Measurements from ENCODE around the gene COL1A1.

DNA sequence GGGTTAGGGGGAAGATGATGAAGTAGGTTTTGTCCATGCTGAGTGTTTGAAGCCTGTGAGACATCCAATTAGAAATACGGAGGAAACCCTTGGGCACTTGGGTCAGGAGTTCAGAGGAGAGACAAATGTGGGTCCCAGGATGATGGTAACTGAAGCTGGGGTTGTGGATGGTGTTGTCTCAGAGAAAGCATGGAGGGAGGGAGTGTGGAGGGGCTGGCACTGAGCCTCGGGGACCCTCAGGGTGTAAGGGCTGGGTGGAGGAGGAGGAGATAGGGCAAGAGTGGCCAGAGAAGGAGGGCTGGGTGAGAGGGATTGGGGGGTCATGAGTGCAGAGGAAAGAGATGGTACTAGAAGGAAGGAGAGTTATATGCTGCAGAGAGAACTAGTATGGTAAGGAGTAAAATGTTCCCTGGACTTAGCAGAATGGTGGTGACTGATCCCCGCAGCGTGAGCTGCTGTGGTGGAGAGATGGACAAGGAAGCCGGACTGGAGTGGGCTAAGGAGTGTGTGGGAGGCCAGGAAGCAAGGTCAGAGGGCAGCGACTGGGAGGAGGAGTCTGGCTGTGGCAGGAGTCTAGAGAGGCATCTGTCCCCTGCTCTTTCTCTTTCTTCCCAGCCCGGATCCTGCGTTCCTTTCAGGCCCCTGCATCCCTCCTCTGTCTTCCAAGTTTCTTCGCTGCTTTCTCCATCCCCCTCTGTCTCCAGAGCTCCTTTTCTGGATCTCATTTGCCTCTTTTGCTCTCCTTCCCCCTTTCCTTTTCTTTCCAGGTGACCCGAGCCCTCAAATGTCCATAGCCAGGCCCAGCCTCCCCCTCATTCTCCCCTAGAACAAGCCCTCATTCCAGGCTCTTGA lies 3.9 kb upstream of the COL1A1 start:
- peak; percentile 47; the same call in 1 of the 2 replicates for TF ChIP-seq POLR2AphosphoS5 (IDR thresholded peaks at IDR 0.05; ENCODE audit: low read depth, low read length)
- TF ChIP-seq, protein P1, sequence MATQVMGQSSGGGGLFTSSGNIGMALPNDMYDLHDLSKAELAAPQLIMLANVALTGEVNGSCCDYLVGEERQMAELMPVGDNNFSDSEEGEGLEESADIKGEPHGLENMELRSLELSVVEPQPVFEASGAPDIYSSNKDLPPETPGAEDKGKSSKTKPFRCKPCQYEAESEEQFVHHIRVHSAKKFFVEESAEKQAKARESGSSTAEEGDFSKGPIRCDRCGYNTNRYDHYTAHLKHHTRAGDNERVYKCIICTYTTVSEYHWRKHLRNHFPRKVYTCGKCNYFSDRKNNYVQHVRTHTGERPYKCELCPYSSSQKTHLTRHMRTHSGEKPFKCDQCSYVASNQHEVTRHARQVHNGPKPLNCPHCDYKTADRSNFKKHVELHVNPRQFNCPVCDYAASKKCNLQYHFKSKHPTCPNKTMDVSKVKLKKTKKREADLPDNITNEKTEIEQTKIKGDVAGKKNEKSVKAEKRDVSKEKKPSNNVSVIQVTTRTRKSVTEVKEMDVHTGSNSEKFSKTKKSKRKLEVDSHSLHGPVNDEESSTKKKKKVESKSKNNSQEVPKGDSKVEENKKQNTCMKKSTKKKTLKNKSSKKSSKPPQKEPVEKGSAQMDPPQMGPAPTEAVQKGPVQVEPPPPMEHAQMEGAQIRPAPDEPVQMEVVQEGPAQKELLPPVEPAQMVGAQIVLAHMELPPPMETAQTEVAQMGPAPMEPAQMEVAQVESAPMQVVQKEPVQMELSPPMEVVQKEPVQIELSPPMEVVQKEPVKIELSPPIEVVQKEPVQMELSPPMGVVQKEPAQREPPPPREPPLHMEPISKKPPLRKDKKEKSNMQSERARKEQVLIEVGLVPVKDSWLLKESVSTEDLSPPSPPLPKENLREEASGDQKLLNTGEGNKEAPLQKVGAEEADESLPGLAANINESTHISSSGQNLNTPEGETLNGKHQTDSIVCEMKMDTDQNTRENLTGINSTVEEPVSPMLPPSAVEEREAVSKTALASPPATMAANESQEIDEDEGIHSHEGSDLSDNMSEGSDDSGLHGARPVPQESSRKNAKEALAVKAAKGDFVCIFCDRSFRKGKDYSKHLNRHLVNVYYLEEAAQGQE (IDR thresholded peaks at IDR 0.05; ENCODE audit: insufficient read depth in 1 of 2, low read depth in 2 of 2, low read length in 2 of 2) = no peak
- TF ChIP-seq TAF1 (IDR thresholded peaks at IDR 0.05; ENCODE audit: borderline replicate concordance, insufficient read depth, low read length) = no peak
- no peak for TF ChIP-seq SIN3A (IDR thresholded peaks at IDR 0.05; ENCODE audit: borderline replicate concordance, insufficient read depth, low read length)
- no peak for TF ChIP-seq FOXP2 (optimal IDR thresholded peaks at IDR 0.05; ENCODE audit: borderline replicate concordance, extremely low read depth, extremely low read length, insufficient read depth)

Measured in PFSK-1 (cell line).